Smooth muscle cell of the brain vasculature (primary cell): ENCODE results near the gene CSTF3.
"Not testable (repeated sequence)": the region's sequence is repeated elsewhere in the genome, so short reads cannot be mapped to it uniquely, and the experiment has no call there.

Experiments used
- DNase-seq: peaks from one replicate; pipeline ENCODE4 v3.0.0-alpha.2; 2012; ENCODE audit warnings: low read depth, low spot score

Gene CSTF3

DNA sequence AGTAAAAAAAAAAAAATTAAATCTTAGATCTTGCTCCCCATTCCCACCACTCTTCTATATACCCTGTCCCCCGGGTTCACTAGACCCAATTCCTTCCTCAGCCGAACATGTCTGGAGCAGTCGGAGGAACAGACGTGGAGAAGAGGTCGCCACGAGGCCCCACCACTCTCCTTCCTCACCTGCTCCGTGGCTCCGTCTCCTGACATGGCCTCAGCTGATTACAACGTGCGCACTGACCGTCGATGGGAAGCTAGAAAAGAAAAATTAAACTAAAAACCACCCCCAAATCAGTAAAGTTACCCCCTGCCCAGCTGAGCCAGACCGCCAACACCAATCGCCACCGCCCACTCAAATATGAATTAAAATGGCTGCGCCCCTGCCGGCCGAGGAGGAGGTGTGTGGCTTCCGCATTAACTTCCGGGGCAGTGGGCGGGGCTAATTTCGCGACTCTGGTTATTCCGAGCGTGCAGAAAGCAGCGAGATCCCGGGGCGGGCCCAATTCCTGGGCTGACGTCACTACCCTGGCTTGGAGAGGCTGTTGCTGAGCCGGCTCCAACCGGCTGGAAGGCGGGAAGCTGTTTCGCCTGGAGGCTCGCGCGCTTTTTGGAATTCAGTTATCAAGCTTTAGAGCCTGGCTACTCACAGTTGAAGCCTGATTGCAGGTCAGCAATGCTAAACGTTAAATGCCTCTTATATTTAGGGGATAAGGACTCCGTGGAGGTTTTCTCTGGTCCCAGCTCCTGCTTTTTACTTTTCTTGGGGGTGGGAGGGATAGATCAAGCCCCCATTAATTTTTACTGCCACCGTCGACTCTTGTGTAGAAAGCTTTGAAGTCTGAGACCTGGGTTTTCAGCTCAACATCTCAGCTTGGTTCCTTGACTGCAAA is at the start of gene CSTF3:
TSS of gene CSTF3 (minus strand) at position 361 of the 886 bp plus-strand sequence. CDS start at position 206, 155 bp downstream.
- DNase-seq: peak; percentile 97

DNA sequence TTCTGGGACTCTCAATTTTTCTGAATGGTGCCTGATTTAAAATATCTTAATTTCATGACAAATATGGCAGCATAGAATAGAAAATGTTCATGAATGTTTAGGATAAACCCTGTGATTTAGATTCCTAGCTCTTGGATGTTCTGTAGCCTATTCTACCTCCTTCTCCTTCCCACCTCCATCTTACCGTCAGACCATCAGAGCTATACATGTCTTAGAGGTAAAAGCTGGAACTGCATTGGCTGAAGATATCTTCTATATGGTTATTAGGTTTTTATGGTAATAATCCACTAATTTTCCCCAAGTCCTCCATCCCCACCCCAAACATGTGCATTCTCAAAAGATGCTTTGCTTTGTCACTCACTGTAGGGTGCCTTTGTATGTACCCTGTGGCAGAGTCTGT is 46.9 kb upstream of the CSTF3 start:
- DNase-seq: no peak

DNA sequence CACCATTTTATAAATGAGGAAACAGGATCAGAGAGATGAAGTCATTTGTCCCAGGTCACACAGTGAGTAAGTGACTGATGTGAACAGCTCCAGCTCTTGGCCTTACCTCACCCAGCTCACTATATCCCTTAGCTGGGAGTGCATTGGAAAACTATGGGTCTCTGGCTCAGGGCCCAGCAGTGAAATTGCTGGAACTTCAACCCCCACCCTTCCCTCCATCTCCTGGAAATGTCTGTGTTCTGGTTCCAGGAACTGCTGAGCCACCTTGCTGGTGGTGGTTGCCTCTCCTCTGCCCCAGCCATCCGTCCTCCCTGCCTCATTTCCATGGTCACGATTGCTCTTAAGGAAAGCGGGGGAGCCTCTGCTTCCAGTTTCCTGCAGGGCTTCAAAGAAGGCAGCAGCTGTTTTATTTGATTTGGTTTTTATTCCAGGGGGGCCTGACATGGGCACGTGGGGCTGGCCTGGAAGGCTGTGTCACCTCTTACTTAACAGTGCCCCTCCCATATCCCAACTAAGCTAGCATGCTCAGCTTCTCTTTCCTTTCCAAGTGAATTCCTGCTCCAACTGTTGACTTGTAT is 46.2 kb upstream of the CSTF3 start:
- no peak for DNase-seq

DNA sequence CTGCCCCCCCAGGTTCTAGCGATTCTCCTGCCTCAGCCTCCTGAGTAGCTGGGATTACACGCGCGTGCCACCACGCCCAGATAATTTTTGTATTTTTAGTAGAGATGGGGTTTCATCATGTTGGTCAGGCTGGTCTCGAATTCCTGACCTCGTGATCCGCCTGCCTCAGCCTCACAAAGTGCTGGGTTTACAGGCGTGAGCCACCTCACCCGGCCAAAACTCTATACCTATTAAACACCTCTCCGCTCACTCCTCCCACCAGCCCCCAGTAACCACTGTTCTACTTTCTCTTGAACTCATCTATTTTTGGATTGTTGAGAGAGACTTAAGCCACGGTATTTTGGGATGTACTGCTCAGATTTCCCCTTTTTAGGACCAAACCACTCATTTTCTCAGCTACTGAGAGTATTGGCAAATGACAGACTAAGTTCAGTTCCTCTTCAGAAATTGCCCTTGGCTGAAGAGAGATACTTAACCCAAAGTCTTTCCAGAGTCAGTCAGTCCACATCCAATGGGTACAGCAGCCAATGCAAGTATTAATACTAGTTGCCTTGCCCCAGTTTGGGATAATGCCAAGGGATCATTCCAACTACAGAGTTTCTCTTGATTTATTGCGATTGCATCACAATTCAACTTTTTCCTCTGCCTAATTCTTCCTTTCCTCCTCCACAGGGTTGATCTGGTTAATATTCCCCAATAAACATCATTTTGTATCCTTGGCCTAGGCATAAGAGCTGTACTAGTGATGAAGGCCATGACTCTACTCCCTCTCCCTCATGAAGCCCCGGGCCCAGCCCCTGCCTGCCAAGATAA is 36.8 kb upstream of the CSTF3 start:
- DNase-seq: no peak

DNA sequence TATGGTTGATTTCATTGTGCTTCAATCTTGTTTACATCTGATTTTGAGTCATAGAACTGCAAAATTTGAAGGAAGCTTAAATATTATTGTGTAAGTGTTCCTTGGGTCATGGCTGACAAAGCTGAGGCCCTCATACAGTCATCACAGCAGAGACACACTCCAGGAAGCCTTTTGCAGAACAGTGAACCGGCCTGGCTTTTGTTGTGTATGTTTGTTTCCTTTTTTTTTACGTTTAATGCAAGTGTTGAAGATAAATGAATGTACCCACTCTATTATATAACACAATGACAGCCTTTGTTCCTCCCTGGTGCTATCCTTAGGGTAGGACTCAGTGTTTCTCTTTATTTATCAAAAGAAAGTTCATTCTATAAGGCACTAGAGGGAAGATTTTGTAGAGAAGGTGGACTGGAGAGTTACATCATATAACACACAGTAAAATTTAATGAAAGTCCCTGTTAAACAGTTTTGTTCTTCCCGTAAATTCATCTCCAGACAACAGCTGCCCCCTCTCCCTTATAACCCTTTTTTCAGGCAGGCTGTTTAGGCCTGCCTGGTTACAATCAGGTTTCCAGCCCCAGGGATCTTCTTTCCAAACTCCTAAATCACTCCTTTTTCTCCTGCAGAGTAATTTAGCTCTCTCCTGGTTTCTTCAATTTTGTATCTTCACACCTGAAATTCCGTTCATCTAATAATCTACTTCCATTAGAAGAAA is 34.3 kb upstream of the CSTF3 start:
- no peak for DNase-seq

DNA sequence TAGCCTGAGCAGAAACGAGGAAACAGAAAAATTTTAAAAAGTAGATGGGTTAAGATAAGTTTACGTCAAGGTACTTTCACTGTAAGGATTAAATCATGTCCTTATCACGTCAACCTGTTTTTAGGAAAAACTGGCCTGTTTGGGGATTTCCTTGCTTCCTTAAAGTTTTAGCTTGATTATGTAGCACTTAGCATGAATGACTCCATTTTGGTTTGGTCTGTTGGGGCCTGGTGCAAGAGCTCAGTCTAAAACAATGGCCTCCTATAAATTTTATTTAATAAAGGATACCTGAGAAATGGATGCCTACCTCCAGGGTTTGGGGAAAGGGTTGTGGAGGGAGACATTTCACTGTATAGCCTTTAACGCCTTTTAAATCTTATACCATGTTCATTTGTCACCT is 33.2 kb upstream of the CSTF3 start:
- DNase-seq: no peak

DNA sequence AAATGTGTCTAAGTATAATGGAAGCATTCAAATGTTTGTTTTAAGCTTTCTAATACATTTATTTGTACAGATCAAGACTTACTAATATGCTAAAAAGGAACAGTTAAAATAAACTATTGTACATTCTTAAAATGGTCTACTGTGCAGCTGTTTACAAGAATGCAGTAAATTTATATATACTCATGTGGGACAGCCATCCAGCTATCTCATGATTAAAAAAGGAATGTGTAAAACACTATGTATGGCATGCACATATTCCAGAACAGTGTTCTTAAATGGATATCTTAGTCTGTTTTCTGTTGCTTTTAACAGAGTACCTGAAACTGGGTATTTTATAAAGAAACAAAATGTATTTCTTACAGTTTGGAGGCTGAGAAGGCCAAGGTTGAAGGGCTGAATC is 30.2 kb upstream of the CSTF3 start:
- DNase-seq: no peak

DNA sequence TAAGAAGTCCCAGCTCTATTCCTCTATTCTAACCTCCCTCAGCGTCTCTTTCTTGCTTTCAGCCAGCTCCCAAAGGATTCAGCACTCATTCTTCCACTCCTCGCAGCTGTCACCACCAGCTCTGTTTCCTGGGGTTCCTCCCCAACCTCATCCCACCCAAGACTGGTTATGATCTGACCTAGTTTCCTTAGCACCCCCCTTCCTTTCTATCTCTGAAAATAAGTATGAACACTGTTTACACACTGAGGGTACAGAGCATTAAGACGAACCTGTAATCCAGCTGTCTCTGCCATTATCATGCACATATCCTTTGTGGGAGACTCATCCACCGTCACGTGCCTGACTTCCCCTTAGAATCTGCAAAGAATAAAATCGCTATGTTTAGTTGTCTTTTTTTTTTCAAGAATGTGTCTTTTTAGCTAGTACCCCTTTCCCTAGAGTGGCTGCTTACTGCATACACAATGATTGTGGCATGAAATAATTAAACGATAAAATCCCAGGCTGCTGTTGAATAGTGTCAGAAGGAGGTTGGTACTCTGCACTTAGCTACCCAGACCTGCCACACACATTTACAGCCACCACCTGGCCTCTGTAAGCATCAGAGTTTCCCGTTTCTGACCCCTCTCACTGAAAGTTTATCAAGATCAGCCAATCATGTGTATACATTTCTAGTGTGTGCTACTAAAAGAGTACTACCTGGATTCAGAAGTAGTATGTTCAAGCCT is 26.9 kb upstream of the CSTF3 start:
- DNase-seq: no peak

DNA sequence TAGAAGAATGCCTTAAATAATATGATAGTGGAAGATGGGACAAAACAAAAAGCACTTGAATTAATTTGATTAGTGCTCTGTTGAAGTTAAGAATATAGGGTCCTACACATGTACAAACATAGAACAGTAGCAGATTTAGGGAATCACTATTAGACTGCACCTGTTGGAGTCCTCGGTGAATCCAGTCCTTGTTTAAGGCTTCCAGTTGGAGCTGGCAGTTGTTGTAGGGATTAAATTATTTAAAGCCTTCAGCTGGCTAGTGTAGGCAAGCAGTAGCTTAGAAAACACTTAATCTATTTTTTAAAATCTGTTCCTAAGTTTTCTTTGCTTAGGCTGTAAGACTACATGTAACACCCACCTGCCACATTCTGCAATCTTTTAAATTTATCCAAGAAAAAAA is 24.5 kb upstream of the CSTF3 start:
- no peak for DNase-seq

DNA sequence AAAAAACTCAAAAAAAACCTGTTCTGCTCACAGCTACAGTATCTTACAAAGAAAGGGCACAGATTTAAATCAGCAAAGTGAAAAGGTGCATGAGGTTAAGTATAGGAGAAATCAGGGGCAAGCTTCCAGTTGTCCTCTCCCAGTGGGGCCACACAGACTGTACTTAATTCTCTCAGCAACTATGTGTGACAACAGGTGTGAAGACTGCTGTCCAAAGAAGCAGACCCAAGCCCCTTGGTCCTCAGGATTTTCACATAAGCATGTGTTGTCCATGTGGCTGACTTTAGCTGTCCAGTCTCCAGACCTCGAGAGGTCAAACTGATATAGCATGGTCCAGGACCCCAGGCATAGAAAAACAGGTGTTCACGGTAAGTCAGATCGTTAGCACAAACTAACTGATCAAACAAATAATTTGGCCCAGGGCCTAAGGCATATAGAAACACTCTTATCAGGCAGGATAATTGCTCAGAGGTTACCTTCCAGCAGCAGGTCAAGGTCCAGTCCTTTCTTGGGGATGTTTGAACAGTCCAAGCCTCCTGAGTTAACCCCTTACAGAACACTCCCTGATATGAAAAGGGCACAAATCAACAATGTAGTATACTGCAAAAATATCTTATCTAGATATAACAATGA is 21.1 kb upstream of the CSTF3 start:
- no peak for DNase-seq

DNA sequence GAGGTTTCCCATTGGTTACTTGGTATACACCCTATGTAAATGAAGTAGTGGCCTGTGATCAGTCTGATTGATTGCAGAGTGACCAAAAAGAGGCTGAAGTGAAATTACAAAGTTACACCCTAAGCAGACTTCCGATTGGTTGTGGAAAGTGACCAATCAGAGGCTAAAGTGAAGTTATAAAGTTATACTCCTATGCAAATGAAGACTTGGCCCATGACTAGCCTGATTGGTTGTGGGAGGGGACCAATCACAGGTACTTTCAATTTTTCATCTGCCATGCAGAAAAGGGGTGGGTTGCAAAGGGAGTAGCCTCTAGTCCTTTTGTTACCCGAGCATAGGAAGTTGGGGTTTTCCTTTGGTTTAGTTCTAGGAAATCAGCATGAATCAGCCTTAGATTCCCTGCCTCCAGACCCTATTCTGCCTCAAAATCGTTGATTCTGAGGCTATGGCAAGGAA is 18.1 kb upstream of the CSTF3 start:
- DNase-seq: no peak

DNA sequence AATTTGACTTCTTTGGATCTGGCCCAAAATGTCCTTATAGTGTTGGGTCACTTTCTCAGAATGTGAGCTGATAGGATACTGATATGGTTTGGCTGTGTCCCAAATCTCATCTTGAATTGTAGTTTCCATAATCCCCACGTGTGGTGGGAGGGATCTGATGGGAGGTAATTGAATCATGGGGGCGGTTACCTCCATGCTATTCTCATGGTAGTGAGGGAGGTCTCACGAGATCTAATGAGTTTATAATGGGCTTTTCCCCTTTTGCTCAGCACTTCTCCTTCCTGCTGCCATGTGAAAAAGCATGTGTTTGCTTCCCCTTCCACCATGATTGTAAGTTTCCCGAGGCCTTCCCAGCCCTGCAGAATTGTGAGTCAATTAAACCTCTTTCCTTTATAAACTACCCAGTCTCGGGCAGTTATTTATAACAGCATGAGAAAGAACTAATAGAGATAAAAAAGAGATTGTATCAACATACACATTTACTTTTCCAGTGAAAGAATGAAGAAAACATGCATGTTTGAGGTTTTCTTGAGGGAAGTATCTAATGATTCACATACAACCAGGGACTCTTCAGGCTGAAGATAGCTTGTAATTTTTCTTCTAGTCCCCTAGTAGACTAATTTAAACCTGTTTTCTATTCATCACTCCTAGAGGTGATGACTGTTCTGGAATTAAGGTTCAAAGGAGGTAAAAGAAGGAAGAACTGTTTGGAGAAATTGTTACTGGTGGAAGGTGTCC is 17.3 kb upstream of the CSTF3 start:
- no peak for DNase-seq

DNA sequence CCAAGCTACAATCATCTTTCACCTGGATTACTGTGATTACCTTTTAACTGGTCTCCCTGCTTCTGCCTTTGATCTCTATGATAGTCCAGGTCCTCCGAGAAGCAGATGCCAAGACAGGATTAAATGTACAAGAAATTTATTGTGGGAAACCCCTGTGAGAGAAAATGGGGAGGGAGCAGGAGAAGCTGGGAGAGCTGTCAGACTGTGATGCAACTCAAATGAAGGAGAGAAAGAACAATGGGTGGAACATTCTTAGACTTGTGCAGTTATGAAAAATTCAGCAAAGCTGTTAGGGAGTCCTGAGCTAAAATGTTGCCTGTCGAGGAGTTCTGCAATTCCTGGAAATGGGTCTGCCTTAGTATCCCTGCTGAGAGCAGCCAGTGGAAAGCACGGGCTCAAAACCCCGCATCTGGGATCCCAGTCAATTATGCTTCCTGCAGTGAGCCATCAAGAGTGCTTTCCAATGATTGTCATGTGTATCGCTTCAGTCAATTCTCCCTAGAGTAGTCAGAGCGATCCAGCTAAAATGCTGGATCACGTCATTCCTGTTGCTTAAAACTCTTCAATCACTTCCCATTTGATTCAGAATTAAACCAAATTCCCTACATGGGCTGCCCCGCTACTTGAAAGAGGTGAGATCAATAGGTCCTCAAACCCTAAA is 16.5 kb upstream of the CSTF3 start:
- DNase-seq: no peak

DNA sequence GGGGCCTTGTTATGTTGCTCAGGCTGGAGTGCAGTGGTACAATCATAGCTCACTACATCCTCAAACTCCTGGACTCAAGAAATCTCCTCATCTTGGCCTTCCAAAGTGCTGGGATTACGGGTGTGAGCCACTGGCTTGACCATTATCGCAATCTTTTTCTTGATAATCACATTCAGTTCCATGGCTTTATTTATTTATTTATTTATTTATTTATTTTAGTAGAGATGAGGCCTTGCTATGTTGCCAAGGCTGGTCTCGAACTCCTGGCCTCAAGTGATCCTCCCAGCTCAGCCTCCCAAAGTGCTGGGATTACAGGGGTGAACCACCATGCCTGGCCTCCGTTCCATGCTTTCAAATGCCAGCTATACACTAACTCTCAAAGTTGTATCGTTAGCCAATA is 15.5 kb upstream of the CSTF3 start:
- DNase-seq: not testable (repeated sequence)

DNA sequence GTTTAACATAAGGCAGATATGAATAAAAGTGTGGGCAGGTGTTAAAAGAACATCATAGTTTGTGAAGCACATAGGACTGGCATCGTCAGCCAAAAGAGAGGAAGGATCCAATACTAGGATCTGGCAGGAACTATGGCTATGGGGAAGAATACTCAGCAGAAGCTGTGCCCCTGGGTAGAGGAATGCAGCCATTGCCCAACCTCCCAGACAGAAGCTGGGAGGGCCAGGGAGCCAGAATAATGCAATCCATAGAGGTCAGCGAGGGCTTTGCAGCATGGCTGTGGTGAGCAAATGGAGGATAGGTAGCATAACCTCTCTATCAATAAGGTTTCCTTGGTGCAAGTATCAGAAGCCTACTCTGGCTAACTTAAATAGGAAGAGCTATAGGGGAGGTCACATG is 11.7 kb upstream of the CSTF3 start:
- no peak for DNase-seq

DNA sequence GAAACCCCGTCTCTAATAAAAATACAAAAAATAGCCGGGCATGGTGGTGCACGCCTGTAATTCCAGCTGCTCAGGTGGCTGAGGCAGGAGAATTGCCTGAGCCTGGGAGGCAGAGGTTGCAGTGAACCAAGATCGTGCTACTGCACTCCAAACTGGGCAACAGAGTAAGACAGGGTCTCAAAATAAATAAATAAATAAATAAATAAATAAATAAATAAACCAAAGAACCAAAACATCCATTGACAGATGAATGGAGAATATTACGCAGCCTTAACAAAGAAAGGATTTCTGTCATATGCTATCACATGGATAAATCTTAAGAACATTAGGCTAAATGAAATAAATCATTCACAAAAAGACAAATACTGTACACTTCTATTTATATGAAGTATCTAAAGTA is 11.1 kb upstream of the CSTF3 start:
- no peak for DNase-seq

DNA sequence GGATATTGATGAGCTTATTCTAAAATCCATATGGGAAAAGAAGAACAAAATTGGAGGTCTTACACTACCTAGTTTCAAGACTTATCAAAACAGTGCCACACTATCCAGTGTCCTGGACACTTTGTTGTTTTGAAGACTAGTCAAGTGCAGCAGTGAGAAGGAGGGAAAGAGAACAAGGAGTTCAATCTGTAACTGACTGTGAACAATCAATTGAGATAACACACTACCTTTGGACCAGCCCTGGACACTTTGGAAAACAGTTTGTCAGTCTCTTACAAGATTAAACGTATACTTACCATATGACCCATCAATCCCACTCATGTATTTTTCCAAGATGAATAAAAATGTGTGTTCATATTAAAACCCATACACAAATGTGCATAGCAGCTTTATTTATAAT is 10.0 kb upstream of the CSTF3 start:
- no peak for DNase-seq

DNA sequence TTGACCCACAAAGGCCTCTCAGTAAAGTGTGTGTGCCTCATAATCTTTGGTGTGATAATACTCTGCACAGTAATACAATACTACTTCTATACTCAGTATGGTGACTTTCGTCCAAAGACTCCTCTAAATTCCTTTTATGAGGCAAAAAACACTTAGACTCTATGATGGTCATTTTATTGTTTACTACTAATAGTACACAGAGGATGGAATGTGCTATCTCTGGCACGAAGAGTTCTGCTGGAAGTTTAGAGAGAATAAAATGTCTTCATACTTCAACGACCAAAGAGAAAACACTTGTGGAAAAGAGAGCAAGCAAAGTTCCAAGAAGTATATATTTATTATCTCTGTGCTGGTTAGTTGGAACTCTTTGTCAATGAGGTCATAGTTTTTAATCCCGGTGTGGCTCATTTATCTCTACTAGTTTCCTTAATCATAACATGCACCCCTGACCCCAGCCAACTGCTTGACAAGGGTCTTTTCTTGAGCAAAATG is 7.5 kb upstream of the CSTF3 start:
- DNase-seq: no peak

DNA sequence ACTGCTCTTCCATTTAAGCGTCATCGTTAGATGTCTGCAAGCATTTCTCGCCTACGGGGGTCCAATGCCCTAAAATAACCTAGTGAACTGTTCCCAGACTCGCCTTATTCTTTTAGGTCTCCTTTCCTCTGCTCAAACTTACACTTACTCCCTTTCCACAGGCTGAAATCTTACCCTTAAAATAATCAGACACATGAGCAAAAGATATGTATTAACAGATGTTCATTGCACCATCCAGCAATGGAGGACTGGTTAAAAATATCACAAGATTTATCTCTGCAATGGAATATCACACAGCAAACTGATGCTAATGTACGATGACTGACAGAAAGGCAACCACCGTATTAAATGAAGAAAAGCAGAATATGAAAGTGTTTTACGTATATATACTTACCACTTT is 1.6 kb upstream of the CSTF3 start:
- DNase-seq: no peak
